Brain microvascular endothelial cell (primary cell): Measurements from ENCODE around the gene ARHGAP10.

Source experiments
- DNase-seq: peaks from one replicate; pipeline ENCODE4 v3.0.0-alpha.2; 2020
- H3K27ac ChIP-seq: fragments of 250-450 bp; sonication (Bioruptor Pico); 2 replicates; pipeline ENCODE4 v1.5.1; 2020; ENCODE audit warnings: mild to moderate bottlenecking, moderate library complexity
- H3K27me3 ChIP-seq: fragments of 250-450 bp; sonication (Bioruptor Pico); replicated peaks from 2 replicates; pipeline ENCODE4 v1.5.1; 2020; ENCODE audit warnings: mild to moderate bottlenecking
- H3K36me3 ChIP-seq: fragments of 250-450 bp; sonication (Bioruptor Pico); replicated peaks from 2 replicates; pipeline ENCODE4 v1.5.1; 2020; ENCODE audit warnings: mild to moderate bottlenecking
- H3K4me3 ChIP-seq: 2 replicates; pipeline ENCODE4 v1.5.1; 2011; ENCODE audit warnings: low read depth, mild to moderate bottlenecking, control low read depth, low read length, moderate library complexity
- in situ Hi-C: cut with HindIII; loops from 2 replicates; pipeline ENCODE4 v1.10.0; 2017; ENCODE audit warnings: low sequenced_read_pairs, low pct_ligation_motif_present
- TF ChIP-seq, protein P1 (sequence below): IDR thresholded peaks from 2 replicates; pipeline ENCODE4 v1.5.1; 2011; ENCODE audit warnings: low read depth, mild to moderate bottlenecking, moderate library complexity, low read length, control low read depth, inconsistent platforms; ENCODE audit errors: missing control alignments

The ARHGAP10 gene

GRCh38 chr4:147761218-147761883 is 29.5 kb downstream of the ARHGAP10 start:
- TF ChIP-seq, protein P1, sequence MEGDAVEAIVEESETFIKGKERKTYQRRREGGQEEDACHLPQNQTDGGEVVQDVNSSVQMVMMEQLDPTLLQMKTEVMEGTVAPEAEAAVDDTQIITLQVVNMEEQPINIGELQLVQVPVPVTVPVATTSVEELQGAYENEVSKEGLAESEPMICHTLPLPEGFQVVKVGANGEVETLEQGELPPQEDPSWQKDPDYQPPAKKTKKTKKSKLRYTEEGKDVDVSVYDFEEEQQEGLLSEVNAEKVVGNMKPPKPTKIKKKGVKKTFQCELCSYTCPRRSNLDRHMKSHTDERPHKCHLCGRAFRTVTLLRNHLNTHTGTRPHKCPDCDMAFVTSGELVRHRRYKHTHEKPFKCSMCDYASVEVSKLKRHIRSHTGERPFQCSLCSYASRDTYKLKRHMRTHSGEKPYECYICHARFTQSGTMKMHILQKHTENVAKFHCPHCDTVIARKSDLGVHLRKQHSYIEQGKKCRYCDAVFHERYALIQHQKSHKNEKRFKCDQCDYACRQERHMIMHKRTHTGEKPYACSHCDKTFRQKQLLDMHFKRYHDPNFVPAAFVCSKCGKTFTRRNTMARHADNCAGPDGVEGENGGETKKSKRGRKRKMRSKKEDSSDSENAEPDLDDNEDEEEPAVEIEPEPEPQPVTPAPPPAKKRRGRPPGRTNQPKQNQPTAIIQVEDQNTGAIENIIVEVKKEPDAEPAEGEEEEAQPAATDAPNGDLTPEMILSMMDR = no peak
- in situ Hi-C loops = no loop called here
- H3K4me3 ChIP-seq = no peak overlapping the region
- no peak overlapping the region for H3K27ac ChIP-seq
- DNase-seq = no peak
- no peaks in the 10 kb centered on the region for H3K36me3 ChIP-seq
- H3K27me3 ChIP-seq = no peaks in the 10 kb centered on the region

GRCh38 chr4:147764337-147764736 is 32.4 kb downstream of the ARHGAP10 start:
- Histone ChIP-seq H3K27me3 (no peaks in the 10 kb centered on the region), H3K27ac (no peak overlapping the region), H3K36me3 (no peaks in the 10 kb centered on the region), H3K4me3 (no peak overlapping the region)
- in situ Hi-C loops = no loop called here
- DNase-seq = no peak
- TF ChIP-seq, protein P1 = no peak

GRCh38 chr4:147765121-147765529 is 33.2 kb downstream of the ARHGAP10 start:
- in situ Hi-C loops = no loop called here
- no peaks in the 10 kb centered on the region for H3K36me3 ChIP-seq
- no peak overlapping the region for H3K4me3 ChIP-seq
- no peak overlapping the region for H3K27ac ChIP-seq
- H3K27me3 ChIP-seq = no peaks in the 10 kb centered on the region
- TF ChIP-seq, protein P1 = no peak
- DNase-seq = no peak

DNA sequence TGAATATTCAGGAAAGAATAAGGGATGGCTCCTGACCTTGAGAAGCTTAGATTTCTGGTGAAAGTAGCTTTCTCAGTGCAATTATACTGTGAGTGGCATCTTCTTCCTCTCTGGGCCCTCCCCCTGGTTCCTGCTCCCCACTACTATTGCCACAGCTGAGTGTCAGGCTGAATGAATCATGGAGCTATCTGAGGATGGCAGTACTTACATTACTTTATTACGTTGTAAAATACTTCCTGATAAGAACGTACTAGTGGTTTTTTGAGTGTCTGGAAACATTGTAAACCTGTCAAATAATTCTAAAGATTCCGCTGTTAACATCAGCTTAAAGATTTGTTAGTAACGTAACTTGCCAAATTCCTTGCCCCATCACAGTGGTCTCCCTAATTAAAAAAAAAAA is 36.2 kb downstream of the ARHGAP10 start:
- TF ChIP-seq, protein P1 = no peak
- Histone ChIP-seq H3K27me3 (no peaks in the 10 kb centered on the region), H3K4me3 (no peak overlapping the region), H3K27ac (peak overlapping the region; percentile 70), H3K36me3 (no peaks in the 10 kb centered on the region)
- in situ Hi-C loops = no loop called here
- DNase-seq = peak; percentile 91

GRCh38 chr4:147769386-147769785 is 37.5 kb downstream of the ARHGAP10 start:
- TF ChIP-seq, protein P1 = no peak
- peak overlapping the region; percentile 70 for H3K27ac ChIP-seq

GRCh38 chr4:147770831-147771230 is 38.9 kb downstream of the ARHGAP10 start:
- TF ChIP-seq, protein P1 = no peak
- in situ Hi-C loops = no loop called here

More at GRCh38 chr4:147769386-147769785, 37.5 kb downstream of the ARHGAP10 start:
- H3K27me3 ChIP-seq = no peaks in the 10 kb centered on the region
- H3K36me3 ChIP-seq = no peaks in the 10 kb centered on the region
- H3K4me3 ChIP-seq = no peak overlapping the region
- DNase-seq = no peak
- in situ Hi-C loops = no loop called here

More at GRCh38 chr4:147770831-147771230, 38.9 kb downstream of the ARHGAP10 start:
- no peak overlapping the region for H3K27ac ChIP-seq
- no peak for DNase-seq
- no peaks in the 10 kb centered on the region for H3K36me3 ChIP-seq
- no peaks in the 10 kb centered on the region for H3K27me3 ChIP-seq
- no peak overlapping the region for H3K4me3 ChIP-seq
